ENCODE results near the gene SHROOM3.
"Not testable (repeated sequence)": the region's sequence is repeated elsewhere in the genome, so short reads cannot be mapped to it uniquely, and the experiment has no call there.

The SHROOM3 gene

GRCh38 chr4:76589872-76590797, 155.1 kb downstream of the SHROOM3 start:
- DNase-seq (ENCODE audit: low read depth in 3 of 3, low spot score in 1 of 3), result no peak

GRCh38 chr4:76590798-76591281, 155.8 kb downstream of the SHROOM3 start:
- no peak for DNase-seq (ENCODE audit: low read depth in 3 of 3, low spot score in 1 of 3)

GRCh38 chr4:76591992-76592391, 157.0 kb downstream of the SHROOM3 start:
- DNase-seq (ENCODE audit: low read depth in 3 of 3, low spot score in 1 of 3), result no peak

GRCh38 chr4:76592460-76592859, 157.4 kb downstream of the SHROOM3 start:
- DNase-seq (ENCODE audit: low read depth in 3 of 3, low spot score in 1 of 3), result no peak

GRCh38 chr4:76594173-76594572, 159.1 kb downstream of the SHROOM3 start:
- no peak for DNase-seq (ENCODE audit: low read depth in 3 of 3, low spot score in 1 of 3)

- no peak for DNase-seq (ENCODE audit: low read depth in 3 of 3, low spot score in 1 of 3)
Measured at GRCh38 chr4:76595435-76595834, 160.4 kb downstream of the SHROOM3 start.

GRCh38 chr4:76596713-76597112, 161.7 kb downstream of the SHROOM3 start:
- no peak for DNase-seq (ENCODE audit: low read depth in 3 of 3, low spot score in 1 of 3)

GRCh38 chr4:76597423-76597979, 162.5 kb downstream of the SHROOM3 start:
- no peak for DNase-seq (ENCODE audit: low read depth in 3 of 3, low spot score in 1 of 3)

GRCh38 chr4:76600447-76600846, 165.4 kb downstream of the SHROOM3 start:
- DNase-seq (ENCODE audit: low read depth in 3 of 3, low spot score in 1 of 3), result no peak

GRCh38 chr4:76601791-76602190, 166.8 kb downstream of the SHROOM3 start:
- no peak for DNase-seq (ENCODE audit: low read depth in 3 of 3, low spot score in 1 of 3)

- no peak for DNase-seq (ENCODE audit: low read depth in 3 of 3, low spot score in 1 of 3)
Measured at GRCh38 chr4:76605099-76605563, 170.1 kb downstream of the SHROOM3 start.

GRCh38 chr4:76606645-76607265, 171.7 kb downstream of the SHROOM3 start:
- DNase-seq (ENCODE audit: low read depth in 3 of 3, low spot score in 1 of 3), result no peak

- DNase-seq (ENCODE audit: low read depth in 3 of 3, low spot score in 1 of 3), result no peak
Measured at GRCh38 chr4:76607266-76607799, 172.3 kb downstream of the SHROOM3 start.

GRCh38 chr4:76607846-76608245, 172.8 kb downstream of the SHROOM3 start:
- no peak for DNase-seq (ENCODE audit: low read depth in 3 of 3, low spot score in 1 of 3)

GRCh38 chr4:76608549-76608948, 173.5 kb downstream of the SHROOM3 start:
- DNase-seq (ENCODE audit: low read depth in 3 of 3, low spot score in 1 of 3), result not testable (repeated sequence)

- DNase-seq (ENCODE audit: low read depth in 3 of 3, low spot score in 1 of 3), result no peak
Measured at GRCh38 chr4:76610751-76611547, 175.9 kb downstream of the SHROOM3 start.

- DNase-seq (ENCODE audit: low read depth in 3 of 3, low spot score in 1 of 3), result no peak
Measured at GRCh38 chr4:76611616-76612207, 176.7 kb downstream of the SHROOM3 start.

GRCh38 chr4:76614589-76614988, 179.6 kb downstream of the SHROOM3 start:
- DNase-seq (ENCODE audit: low read depth in 3 of 3, low spot score in 1 of 3), result no peak

- DNase-seq (ENCODE audit: low read depth in 3 of 3, low spot score in 1 of 3), result no peak
Measured at GRCh38 chr4:76615999-76616398, 181.0 kb downstream of the SHROOM3 start.

- no peak for DNase-seq (ENCODE audit: low read depth in 3 of 3, low spot score in 1 of 3)
Measured at GRCh38 chr4:76616526-76616925, 181.5 kb downstream of the SHROOM3 start.

Measured in stimulated activated CD4-positive, alpha-beta T cell treated with anti-CD3 and anti-CD28 coated beads, TNF-alpha, amount 100 ng/mL, for 1 hour (primary cell).